ENCODE data around the gene NIT1. TPM values are rescaled to one million over a fixed set of nuclear protein-coding genes. Genes with fewer than 3 reads are reported as not detected.

The NIT1 gene
- total and polyA plus RNA-seq, 9 of the 15 experiments (the other 6 are each of a cell fraction or from before 2014, with no cell fraction given), result 18.4 to 76.0 (median 33.7) TPM

- TF ChIP-seq HMGXB4 (CRISPR knock-in tag; IDR thresholded peaks at IDR 0.05), result peak; percentile 71; the same call in 1 of the 2 replicates
- no peak for TF ChIP-seq ZC3H4 (CRISPR knock-in tag; IDR thresholded peaks at IDR 0.05; ENCODE audit: borderline replicate concordance)
- TF ChIP-seq FOXJ2 (tag; IDR thresholded peaks at IDR 0.05), result no peak
- TF ChIP-seq ZNF316 (IDR thresholded peaks at IDR 0.05), result no peak
- TF ChIP-seq ZZZ3 (IDR thresholded peaks at IDR 0.05), result no peak
- no peak for TF ChIP-seq TEAD2 (tag; IDR thresholded peaks at IDR 0.05)
- peak; percentile 42; the same call in 1 of the 2 replicates for TF ChIP-seq ELF1 (tag; IDR thresholded peaks at IDR 0.05)
- no peak for TF ChIP-seq TSHZ1 (CRISPR knock-in tag; IDR thresholded peaks at IDR 0.05)
- TF ChIP-seq ZNF511 (CRISPR knock-in tag; IDR thresholded peaks at IDR 0.05), result no peak; the same call in 1 of the 2 replicates
- TF ChIP-seq BCLAF1 (IDR thresholded peaks at IDR 0.05; ENCODE audit: borderline replicate concordance in 1 of 2, control insufficient read depth in 1 of 2, low read depth in 2 of 2, low read length in 1 of 2), result 0 out of 4 replicates have a peak, but pooled peaks of 1 of the 2 experiments have one; percentile 23
- TF ChIP-seq TAF1 (IDR thresholded peaks at IDR 0.05; ENCODE audit: control insufficient read depth, extremely low read depth, insufficient read depth, low read length, severe bottlenecking), result peak; percentile 96
- TF ChIP-seq GTF3C2 (IDR thresholded peaks at IDR 0.05; ENCODE audit: borderline replicate concordance, extremely low read depth, insufficient read length), result no peak
These were observed at the start of gene NIT1, which contains the start of gene PFDN2 (continued) for GRCh38 chr1:161117759-161118581.

All from K562 (cell line).